SH-SY5Y (cell line): ENCODE measurements around the gene MAP2K6.
A peak's percentile ranks its signal among the peaks of the same experiment; 100 is the strongest.

Experiments
- GATA2 ChIP-seq: IDR thresholded peaks from 2 replicates; pipeline ENCODE4 v1.6.1; 2011; ENCODE audit warnings: mild to moderate bottlenecking, low read depth, low read length
- GATA3 ChIP-seq: IDR thresholded peaks from 2 replicates; pipeline ENCODE4 v1.6.1; 2011; ENCODE audit warnings: low read depth, mild to moderate bottlenecking, low read length, moderate library complexity

The MAP2K6 gene

GRCh38 chr17:69412251-69412671, 2.2 kb upstream of the MAP2K6 start:
- no peak for TF ChIP-seq GATA3
- TF ChIP-seq GATA2: no peak

GRCh38 chr17:69415431-69415830, 934 bp downstream of the MAP2K6 start:
- TF ChIP-seq GATA3 (no peak), GATA2 (no peak)

DNA sequence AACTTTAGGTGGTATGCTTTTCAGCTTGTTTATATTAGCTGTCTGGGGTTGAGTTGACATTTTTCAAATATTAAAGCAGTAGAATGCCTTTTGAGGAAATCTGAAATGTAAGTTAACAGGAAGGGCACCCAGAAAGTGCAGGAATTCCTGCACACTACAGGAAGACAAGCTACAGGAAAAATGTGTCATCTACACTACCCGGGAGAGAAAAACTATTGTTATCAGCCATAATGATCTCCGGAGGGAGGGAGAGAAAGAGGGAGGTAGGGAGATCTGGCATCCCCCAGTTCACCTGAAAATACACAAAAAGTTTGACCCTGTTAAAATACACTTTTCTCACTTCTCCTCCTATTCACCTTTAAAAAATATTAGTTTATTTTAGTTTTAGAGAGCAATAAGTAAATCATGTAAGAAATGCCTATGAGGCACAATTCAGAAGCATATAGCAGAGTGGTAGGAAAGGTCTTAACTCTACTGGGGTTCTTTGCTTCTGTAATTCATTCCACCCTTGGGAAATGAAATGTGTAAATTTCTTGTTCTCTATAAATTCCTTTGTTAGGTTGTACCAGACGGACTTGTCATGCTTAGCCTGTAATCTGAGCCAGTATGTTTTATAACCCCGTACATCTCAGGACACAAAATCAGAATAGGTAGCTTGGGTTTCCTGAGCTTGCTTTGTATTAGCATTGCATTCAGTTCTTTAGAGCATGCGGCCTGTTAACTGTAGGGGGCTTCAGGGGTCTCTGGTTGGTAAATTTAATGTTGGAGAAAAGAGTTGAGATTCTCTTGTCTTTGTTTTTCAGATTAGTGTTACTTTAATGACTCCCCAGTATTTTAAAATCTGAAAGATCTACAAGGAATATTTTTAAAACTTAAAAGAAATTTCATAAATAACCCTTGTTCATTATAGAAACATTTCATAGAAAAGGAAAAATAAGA, 3.3 kb downstream of the MAP2K6 start:
- peak; percentile 57; the same call in 1 of the 2 replicates for TF ChIP-seq GATA3
- TF ChIP-seq GATA2: peak; percentile 84

- TF ChIP-seq GATA2 (no peak), GATA3 (no peak)
Measured at GRCh38 chr17:69418535-69418934, 4.0 kb downstream of the MAP2K6 start.

- no peak for TF ChIP-seq GATA2
- no peak for TF ChIP-seq GATA3
Measured at GRCh38 chr17:69423450-69423849, 9.0 kb downstream of the MAP2K6 start.

DNA sequence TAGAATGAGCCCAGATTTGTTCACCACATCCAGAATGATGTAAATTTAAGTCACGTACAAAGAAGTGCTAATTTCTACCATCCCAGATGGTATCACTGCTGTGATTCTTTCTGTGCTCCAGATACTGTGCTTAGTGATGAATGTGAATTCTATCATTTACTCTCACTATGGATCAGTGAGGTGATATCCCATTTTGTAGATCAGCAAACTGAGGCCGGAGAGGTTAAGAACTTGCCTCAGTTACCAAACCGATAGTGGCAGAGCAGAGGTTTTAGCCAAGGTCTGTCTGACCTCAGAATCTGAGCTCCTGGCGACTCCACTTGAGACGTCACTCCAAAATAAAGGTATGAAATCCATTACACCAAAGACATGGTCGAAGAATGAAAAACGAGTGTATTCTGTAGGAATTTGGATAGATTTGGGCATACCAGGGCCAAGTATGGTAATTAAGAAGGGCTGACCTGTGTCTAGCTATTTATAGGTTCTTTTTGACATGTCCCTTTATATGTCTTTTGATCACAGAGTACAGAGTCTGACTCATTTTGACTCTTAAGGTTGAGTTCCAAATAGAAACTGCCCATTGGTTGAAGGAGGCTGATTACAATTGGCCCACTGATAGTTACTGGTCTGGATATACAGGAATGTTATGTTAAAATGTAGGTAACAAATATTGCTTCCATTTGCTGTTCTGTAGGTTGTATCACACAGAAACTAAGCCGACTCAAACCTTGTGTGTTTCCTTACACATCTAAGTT, 10.0 kb downstream of the MAP2K6 start:
- TF ChIP-seq GATA2 (no peak), GATA3 (no peak)

GRCh38 chr17:69425978-69426377, 11.5 kb downstream of the MAP2K6 start:
- TF ChIP-seq GATA2 (no peak), GATA3 (no peak)

- TF ChIP-seq GATA3: no peak
- no peak for TF ChIP-seq GATA2
Measured at GRCh38 chr17:69427486-69428197, 13.1 kb downstream of the MAP2K6 start.

- TF ChIP-seq GATA3 (no peak), GATA2 (no peak)
Measured at GRCh38 chr17:69428252-69428980, 13.9 kb downstream of the MAP2K6 start.

- no peak for TF ChIP-seq GATA2
- TF ChIP-seq GATA3: no peak
Measured at GRCh38 chr17:69430488-69430887, 16.0 kb downstream of the MAP2K6 start.

DNA sequence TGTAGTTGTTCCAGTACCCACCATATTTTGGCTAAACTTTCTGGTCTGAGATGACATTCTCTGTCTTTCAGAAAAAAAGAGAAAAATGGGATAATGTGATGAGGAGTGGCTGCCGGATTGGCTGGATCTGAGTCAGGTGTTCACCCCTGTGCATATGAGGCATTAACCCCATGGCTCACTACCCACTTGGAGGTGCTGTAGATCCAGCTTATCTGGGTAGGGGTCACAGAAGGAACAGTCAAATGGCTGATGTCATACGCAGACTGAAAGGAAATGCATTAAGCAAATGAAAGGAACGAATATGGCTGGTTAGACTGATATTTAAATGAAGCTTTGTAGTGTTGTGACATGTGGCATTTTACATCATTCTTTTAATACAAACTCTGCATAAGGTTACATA, 17.3 kb downstream of the MAP2K6 start:
- TF ChIP-seq GATA2 (no peak), GATA3 (no peak)

DNA sequence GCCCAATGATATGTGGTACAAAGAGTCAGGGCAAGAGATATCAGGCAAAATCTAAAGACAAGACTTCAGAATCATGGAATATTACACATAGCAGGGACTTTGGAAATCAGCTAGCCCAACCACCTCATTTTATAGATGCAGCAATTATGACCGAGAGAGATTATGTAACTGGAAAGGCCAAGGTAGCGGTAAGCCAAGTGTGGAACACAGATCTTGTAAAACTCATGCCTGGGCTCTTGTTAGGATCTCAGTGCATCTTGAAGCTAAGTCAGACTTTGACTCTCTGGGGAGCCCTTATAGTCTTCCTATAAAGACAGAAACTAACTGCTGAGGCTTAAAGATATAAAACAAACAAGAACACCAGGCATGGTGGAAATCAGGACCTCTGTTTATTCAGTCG, 18.6 kb downstream of the MAP2K6 start:
- TF ChIP-seq GATA3 (no peak), GATA2 (no peak)

GRCh38 chr17:69434164-69434579, 19.7 kb downstream of the MAP2K6 start:
- no peak for TF ChIP-seq GATA3
- TF ChIP-seq GATA2: no peak
